Mesendoderm (in vitro differentiated cells): ENCODE results near the gene SMIM22.

Experiments
- DNase-seq: peaks from one replicate; pipeline ENCODE4 v3.0.0; 2013
- H2AK5ac ChIP-seq: 2 replicates; pipeline ENCODE4 v1.6.1; 2013; ENCODE audit warnings: low read length, inconsistent platforms
- H2BK120ac ChIP-seq: 2 replicates; pipeline ENCODE4 v1.6.1; 2013; ENCODE audit warnings: low read depth, mild to moderate bottlenecking, low read length, moderate library complexity, mixed read lengths
- H2BK15ac ChIP-seq: replicated peaks from 2 replicates; pipeline ENCODE4 v1.6.1; 2013; ENCODE audit warnings: low read depth, mild to moderate bottlenecking, moderate library complexity
- H2BK5ac ChIP-seq: 2 replicates; pipeline ENCODE4 v1.6.1; 2013; ENCODE audit warnings: low read length, inconsistent platforms
- H3K18ac ChIP-seq: 2 replicates; pipeline ENCODE4 v1.6.1; 2013; ENCODE audit warnings: mild to moderate bottlenecking, low read length, mixed read lengths
- H3K23ac ChIP-seq: one replicate; pipeline ENCODE4 v1.6.1; 2013; ENCODE audit warnings: low read length
- H3K27ac ChIP-seq: 2 replicates; pipeline ENCODE4 v1.5.1; 2013; ENCODE audit warnings: low read depth, mild to moderate bottlenecking, inconsistent platforms, low read length, moderate library complexity
- H3K27me3 ChIP-seq: 2 replicates; pipeline ENCODE4 v1.6.1; 2013; ENCODE audit warnings: low read length, control low read depth, mild to moderate bottlenecking, inconsistent platforms; ENCODE audit not compliant: insufficient read depth, poor library complexity
- H3K36me3 ChIP-seq: 2 replicates; pipeline ENCODE4 v1.6.1; 2013; ENCODE audit warnings: low read length, inconsistent platforms; ENCODE audit not compliant: control insufficient read depth, insufficient read depth
- H3K4ac ChIP-seq: one replicate; pipeline ENCODE4 v1.6.1; 2013; ENCODE audit warnings: low read depth, mild to moderate bottlenecking, low read length, moderate library complexity
- H3K4me1 ChIP-seq: 2 replicates; pipeline ENCODE4 v1.6.1; 2013; ENCODE audit warnings: low read depth, low read length, inconsistent platforms; ENCODE audit not compliant: control insufficient read depth
- H3K4me2 ChIP-seq: 2 replicates; pipeline ENCODE4 v1.6.1; 2013; ENCODE audit warnings: low read length
- H3K4me3 ChIP-seq: 2 replicates; pipeline ENCODE4 v1.5.1; 2013; ENCODE audit warnings: mild to moderate bottlenecking, low read length
- H3K56ac ChIP-seq: one replicate; pipeline ENCODE4 v1.6.1; 2013; ENCODE audit warnings: low read length
- H3K79me1 ChIP-seq: 2 replicates; pipeline ENCODE4 v1.6.1; 2013; ENCODE audit warnings: low read length, inconsistent platforms
- H3K79me2 ChIP-seq: 2 replicates; pipeline ENCODE4 v1.6.1; 2013; ENCODE audit warnings: mild to moderate bottlenecking, low read length; ENCODE audit not compliant: control insufficient read depth, insufficient read depth
- H3K9ac ChIP-seq: 2 replicates; pipeline ENCODE4 v1.6.1; 2013; ENCODE audit warnings: low read length, inconsistent platforms
- H4K5ac ChIP-seq: one replicate; pipeline ENCODE4 v1.6.1; 2013; ENCODE audit warnings: low read length
- H4K8ac ChIP-seq: one replicate; pipeline ENCODE4 v1.6.1; 2013; ENCODE audit warnings: low read depth, mild to moderate bottlenecking, control low read depth, low read length, moderate library complexity
- WGBS: extraction: QIAGEN DNeasy Blood & Tissue Kit; methylation state at CpG from one replicate; pipeline ENCODE4 v1.1.7; 2013; ENCODE audit warnings: low lambda C conversion rate, missing lambda C conversion rate; ENCODE audit not compliant: insufficient coverage; ENCODE audit errors: extremely low coverage; 5-methylcytosine and 5-hydroxymethylcytosine counted together

SMIM22 gene

GRCh38 chr16:4792951-4793513 lies 2.1 kb upstream of the SMIM22 start:
- Histone ChIP-seq H2BK120ac (no peak overlapping the region), H2BK15ac (no peak overlapping the region), H3K79me1 (no peaks in the 10 kb centered on the region), H3K9ac (no peak overlapping the region), H3K27me3 (no peaks in the 10 kb centered on the region), H3K56ac (no peak overlapping the region), H3K4ac (no peak overlapping the region), H4K8ac (no peak overlapping the region), H3K4me3 (no peak overlapping the region), H3K4me1 (no peaks in the 10 kb centered on the region), H3K23ac (no peak overlapping the region), H4K5ac (no peak overlapping the region), H3K18ac (no peak overlapping the region), H2BK5ac (no peak overlapping the region), H2AK5ac (no peak overlapping the region), H3K79me2 (no peaks in the 10 kb centered on the region), H3K27ac (no peak overlapping the region), H3K4me2 (no peak overlapping the region), H3K36me3 (no peaks in the 10 kb centered on the region)
- no CpG with 5 or more reads among the region's 13 CpGs for WGBS
- no peak for DNase-seq

GRCh38 chr16:4795828-4796572 lies 831 bp downstream of the SMIM22 start:
- Histone ChIP-seq H2BK15ac (no peak overlapping the region), H2BK120ac (no peak overlapping the region), H3K56ac (no peak overlapping the region), H3K79me1 (no peaks in the 10 kb centered on the region), H3K18ac (no peak overlapping the region), H3K4ac (no peak overlapping the region), H3K4me2 (no peak overlapping the region), H4K8ac (no peak overlapping the region), H3K27ac (no peak overlapping the region), H3K79me2 (no peaks in the 10 kb centered on the region), H2BK5ac (no peak overlapping the region), H3K27me3 (no peaks in the 10 kb centered on the region), H3K4me1 (no peaks in the 10 kb centered on the region), H3K23ac (no peak overlapping the region), H3K9ac (no peak overlapping the region), H4K5ac (no peak overlapping the region), H3K4me3 (no peak overlapping the region), H2AK5ac (no peak overlapping the region), H3K36me3 (no peaks in the 10 kb centered on the region)
- no peak for DNase-seq
- no CpG with 5 or more reads among the region's 30 CpGs for WGBS

- Histone ChIP-seq H3K36me3 (no peaks in the 10 kb centered on the region), H3K79me1 (no peaks in the 10 kb centered on the region), H2BK15ac (no peak overlapping the region), H3K79me2 (no peaks in the 10 kb centered on the region), H3K27ac (no peak overlapping the region), H4K8ac (no peak overlapping the region), H3K4ac (no peak overlapping the region), H3K4me2 (no peak overlapping the region), H3K23ac (no peak overlapping the region), H3K4me1 (no peaks in the 10 kb centered on the region), H3K27me3 (no peaks in the 10 kb centered on the region), H4K5ac (no peak overlapping the region), H3K9ac (no peak overlapping the region), H3K56ac (no peak overlapping the region), H2BK5ac (no peak overlapping the region), H3K18ac (no peak overlapping the region), H3K4me3 (no peak overlapping the region), H2BK120ac (no peak overlapping the region), H2AK5ac (no peak overlapping the region)
- DNase-seq: no peak
- no CpG with 5 or more reads among the region's 21 CpGs for WGBS
Measured at GRCh38 chr16:4796982-4797804, 2.0 kb downstream of the SMIM22 start.

GRCh38 chr16:4797805-4798252 lies 2.7 kb downstream of the SMIM22 start:
- no peak for DNase-seq
- no peaks in the 10 kb centered on the region for H3K79me2 ChIP-seq
- H3K4me1 ChIP-seq: no peaks in the 10 kb centered on the region
- no peak overlapping the region for H3K56ac ChIP-seq
- H2BK15ac ChIP-seq: no peak overlapping the region
- no peak overlapping the region for H3K9ac ChIP-seq
- no CpG with 5 or more reads among the region's 22 CpGs for WGBS
- no peaks in the 10 kb centered on the region for H3K36me3 ChIP-seq
- H3K4me3 ChIP-seq: no peak overlapping the region
- no peak overlapping the region for H3K4me2 ChIP-seq
- H3K27me3 ChIP-seq: no peaks in the 10 kb centered on the region
- no peaks in the 10 kb centered on the region for H3K79me1 ChIP-seq
- H2AK5ac ChIP-seq: no peak overlapping the region
- no peak overlapping the region for H3K23ac ChIP-seq
- no peak overlapping the region for H3K27ac ChIP-seq
- H3K4ac ChIP-seq: no peak overlapping the region
- H2BK5ac ChIP-seq: no peak overlapping the region
- H4K5ac ChIP-seq: no peak overlapping the region
- no peak overlapping the region for H4K8ac ChIP-seq
- H3K18ac ChIP-seq: no peak overlapping the region
- H2BK120ac ChIP-seq: no peak overlapping the region

GRCh38 chr16:4798456-4798855 lies 3.3 kb downstream of the SMIM22 start:
- WGBS: no CpG with 5 or more reads among the region's 16 CpGs
- H3K18ac ChIP-seq: no peak overlapping the region
- H3K4me3 ChIP-seq: no peak overlapping the region

More at GRCh38 chr16:4798456-4798855, 3.3 kb downstream of the SMIM22 start:
- Histone ChIP-seq H3K79me1 (no peaks in the 10 kb centered on the region), H2BK15ac (no peak overlapping the region), H2BK5ac (no peak overlapping the region), H3K4ac (no peak overlapping the region), H3K27ac (no peak overlapping the region), H3K79me2 (no peaks in the 10 kb centered on the region), H3K4me1 (no peaks in the 10 kb centered on the region), H3K56ac (no peak overlapping the region), H3K36me3 (no peaks in the 10 kb centered on the region), H2AK5ac (no peak overlapping the region), H4K5ac (no peak overlapping the region), H3K27me3 (no peaks in the 10 kb centered on the region), H3K9ac (no peak overlapping the region), H2BK120ac (no peak overlapping the region), H4K8ac (no peak overlapping the region), H3K23ac (no peak overlapping the region), H3K4me2 (no peak overlapping the region)
- no peak for DNase-seq
